K562 (cell line): ENCODE measurements around the gene CCL4. TPM values are rescaled to one million over a fixed set of nuclear protein-coding genes. Genes with fewer than 3 reads are reported as not detected.
A peak's percentile ranks its signal among the peaks of the same experiment; 100 is the strongest.

Experiments
- CTCF ChIP-seq, 3 experiments: IDR thresholded peaks in 2 of 3; conservative IDR thresholded peaks in 1 of 3; 2 replicates each; pipeline ENCODE4 v1.5.1; 2011 to 2012; ENCODE audit warnings: low read length in 3 of 3, mild to moderate bottlenecking in 3 of 3, control low read depth in 2 of 3, improper control_type of control experiment in 1 of 3, inconsistent platforms in 1 of 3, low read depth in 1 of 3, mixed read lengths in 1 of 3, moderate library complexity in 1 of 3; ENCODE audit not compliant: insufficient read depth in 2 of 3
- KAT8 ChIP-seq: fragments of 450-650 bp; IDR thresholded peaks from 2 replicates; pipeline ENCODE4 v1.6.1; 2016; ENCODE audit warnings: low read depth, mild to moderate bottlenecking
- KLF16 ChIP-seq: IDR thresholded peaks from 2 replicates; pipeline ENCODE4 v1.6.1; 2016; ENCODE audit warnings: antibody characterized with exemption
- L3MBTL2 ChIP-seq: fragments of 450-650 bp; IDR thresholded peaks from 2 replicates; pipeline ENCODE4 v1.6.1; 2016; ENCODE audit warnings: mild to moderate bottlenecking, moderate library complexity
- POLR2AphosphoS5 ChIP-seq: IDR thresholded peaks from 2 replicates; pipeline ENCODE4 v1.6.1; 2011; ENCODE audit warnings: mild to moderate bottlenecking, low read depth, low read length, moderate library complexity; ENCODE audit not compliant: control insufficient read depth, insufficient read depth
- STAG1 ChIP-seq: sonication (generic); formaldehyde crosslinking; IDR thresholded peaks from 2 replicates; pipeline ENCODE4 v1.5.0; 2020; ENCODE audit warnings: missing genetic modification reagents, borderline replicate concordance
- STAT5B ChIP-seq: fragments of 250-450 bp; sonication (Bioruptor Pico); IDR thresholded peaks from 2 replicates; pipeline ENCODE4 v1.8.0; 2021; ENCODE audit warnings: mild to moderate bottlenecking, inconsistent platforms
- ZNF398 ChIP-seq: fragments of 250-450 bp; sonication (Bioruptor Pico); IDR thresholded peaks from 2 replicates; pipeline ENCODE4 v1.8.0; 2021; ENCODE audit warnings: moderate library complexity, mild to moderate bottlenecking, inconsistent platforms
- ZSCAN32 ChIP-seq: fragments of 450-650 bp; formaldehyde crosslinking; IDR thresholded peaks from 2 replicates; pipeline ENCODE4 v1.4.0; 2020; ENCODE audit warnings: mild to moderate bottlenecking, moderate library complexity
- polyA plus RNA-seq, 8 experiments: library from polyadenylated mRNA; depleted of rRNA in 4 of 8; stranded (reverse) in 5 of 8; unstranded in 3 of 8; fragments of >200 nt; fragmentation: Nextera tagmentation in 2 of 8; fragmentation: Illumina TruSeq in 1 of 8; extraction: Ambion mirVana in 2 of 8; extraction: Trizol in 1 of 8; gene quantifications; 2 replicates each; pipeline versions ENCODE4 v1.2.1 to v1.2.3, GENCODE V29; 2011 to 2014; ENCODE audit warnings: inconsistent platforms in 1 of 8, missing spikeins in 1 of 8
- total RNA-seq, 7 experiments: library from RNA; depleted of rRNA in 6 of 7; stranded (reverse); fragments of >200 nt in 6 of 7; fragmentation: Illumina TruSeq in 2 of 7; extraction: Trizol in 2 of 7; gene quantifications; 2 replicates each; pipeline versions ENCODE4 v1.2.1 to v1.2.3, GENCODE V29; 2011 to 2021; ENCODE audit warnings: low replicate concordance in 1 of 7
- TF ChIP-seq, protein P1 (sequence below), 2 experiments: fragments of 450-650 bp in 1 of 2; sonication (generic) in 1 of 2; formaldehyde crosslinking in 1 of 2; IDR thresholded peaks; 2 replicates each; pipeline versions ENCODE4 v1.7.1 to v1.9.0; 2016 to 2022; ENCODE audit warnings: inconsistent platforms in 1 of 2, mild to moderate bottlenecking in 1 of 2, missing genetic modification reagents in 1 of 2
- TF ChIP-seq, protein P2 (sequence below): fragments of 450-650 bp; IDR thresholded peaks from 2 replicates; pipeline ENCODE4 v1.6.1; 2016; ENCODE audit warnings: mild to moderate bottlenecking

CCL4 gene
- total and polyA plus RNA-seq, 9 of the 15 experiments (the other 6 are each of a cell fraction or from before 2014, with no cell fraction given) = 0.91 TPM; not detected in 8

GRCh38 chr17:36148559-36149295, 45.1 kb downstream of the CCL4 start (continued):
- TF ChIP-seq, protein P1, sequence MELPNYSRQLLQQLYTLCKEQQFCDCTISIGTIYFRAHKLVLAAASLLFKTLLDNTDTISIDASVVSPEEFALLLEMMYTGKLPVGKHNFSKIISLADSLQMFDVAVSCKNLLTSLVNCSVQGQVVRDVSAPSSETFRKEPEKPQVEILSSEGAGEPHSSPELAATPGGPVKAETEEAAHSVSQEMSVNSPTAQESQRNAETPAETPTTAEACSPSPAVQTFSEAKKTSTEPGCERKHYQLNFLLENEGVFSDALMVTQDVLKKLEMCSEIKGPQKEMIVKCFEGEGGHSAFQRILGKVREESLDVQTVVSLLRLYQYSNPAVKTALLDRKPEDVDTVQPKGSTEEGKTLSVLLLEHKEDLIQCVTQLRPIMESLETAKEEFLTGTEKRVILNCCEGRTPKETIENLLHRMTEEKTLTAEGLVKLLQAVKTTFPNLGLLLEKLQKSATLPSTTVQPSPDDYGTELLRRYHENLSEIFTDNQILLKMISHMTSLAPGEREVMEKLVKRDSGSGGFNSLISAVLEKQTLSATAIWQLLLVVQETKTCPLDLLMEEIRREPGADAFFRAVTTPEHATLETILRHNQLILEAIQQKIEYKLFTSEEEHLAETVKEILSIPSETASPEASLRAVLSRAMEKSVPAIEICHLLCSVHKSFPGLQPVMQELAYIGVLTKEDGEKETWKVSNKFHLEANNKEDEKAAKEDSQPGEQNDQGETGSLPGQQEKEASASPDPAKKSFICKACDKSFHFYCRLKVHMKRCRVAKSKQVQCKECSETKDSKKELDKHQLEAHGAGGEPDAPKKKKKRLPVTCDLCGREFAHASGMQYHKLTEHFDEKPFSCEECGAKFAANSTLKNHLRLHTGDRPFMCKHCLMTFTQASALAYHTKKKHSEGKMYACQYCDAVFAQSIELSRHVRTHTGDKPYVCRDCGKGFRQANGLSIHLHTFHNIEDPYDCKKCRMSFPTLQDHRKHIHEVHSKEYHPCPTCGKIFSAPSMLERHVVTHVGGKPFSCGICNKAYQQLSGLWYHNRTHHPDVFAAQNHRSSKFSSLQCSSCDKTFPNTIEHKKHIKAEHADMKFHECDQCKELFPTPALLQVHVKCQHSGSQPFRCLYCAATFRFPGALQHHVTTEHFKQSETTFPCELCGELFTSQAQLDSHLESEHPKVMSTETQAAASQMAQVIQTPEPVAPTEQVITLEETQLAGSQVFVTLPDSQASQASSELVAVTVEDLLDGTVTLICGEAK (IDR thresholded peaks at IDR 0.05) = peak; percentile 37; the same call in 1 of the 2 replicates
- TF ChIP-seq, protein P1 (CRISPR knock-in tag; IDR thresholded peaks at IDR 0.05) = no peak
- no peak for TF ChIP-seq KAT8
- no peak for TF ChIP-seq ZNF398 (CRISPR knock-in tag)
- no peak for TF ChIP-seq POLR2AphosphoS5
- peak; percentile 11; the same call in 1 of the 2 replicates for TF ChIP-seq STAG1 (CRISPR knock-in tag)
- TF ChIP-seq ZSCAN32 = no peak
- peak; percentile 19; the same call in 1 of the 2 replicates for TF ChIP-seq KLF16
- TF ChIP-seq L3MBTL2 = no peak
- no peak for TF ChIP-seq STAT5B (CRISPR knock-in tag)
- TF ChIP-seq, protein P2, sequence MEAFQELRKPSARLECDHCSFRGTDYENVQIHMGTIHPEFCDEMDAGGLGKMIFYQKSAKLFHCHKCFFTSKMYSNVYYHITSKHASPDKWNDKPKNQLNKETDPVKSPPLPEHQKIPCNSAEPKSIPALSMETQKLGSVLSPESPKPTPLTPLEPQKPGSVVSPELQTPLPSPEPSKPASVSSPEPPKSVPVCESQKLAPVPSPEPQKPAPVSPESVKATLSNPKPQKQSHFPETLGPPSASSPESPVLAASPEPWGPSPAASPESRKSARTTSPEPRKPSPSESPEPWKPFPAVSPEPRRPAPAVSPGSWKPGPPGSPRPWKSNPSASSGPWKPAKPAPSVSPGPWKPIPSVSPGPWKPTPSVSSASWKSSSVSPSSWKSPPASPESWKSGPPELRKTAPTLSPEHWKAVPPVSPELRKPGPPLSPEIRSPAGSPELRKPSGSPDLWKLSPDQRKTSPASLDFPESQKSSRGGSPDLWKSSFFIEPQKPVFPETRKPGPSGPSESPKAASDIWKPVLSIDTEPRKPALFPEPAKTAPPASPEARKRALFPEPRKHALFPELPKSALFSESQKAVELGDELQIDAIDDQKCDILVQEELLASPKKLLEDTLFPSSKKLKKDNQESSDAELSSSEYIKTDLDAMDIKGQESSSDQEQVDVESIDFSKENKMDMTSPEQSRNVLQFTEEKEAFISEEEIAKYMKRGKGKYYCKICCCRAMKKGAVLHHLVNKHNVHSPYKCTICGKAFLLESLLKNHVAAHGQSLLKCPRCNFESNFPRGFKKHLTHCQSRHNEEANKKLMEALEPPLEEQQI = no peak
- TF ChIP-seq CTCF (IDR thresholded peaks at IDR 0.05 in 2 of 3, conservative IDR thresholded peaks at IDR 0.05 in 1 of 3; ENCODE audit: insufficient read depth in 2 of 3, low read depth in 1 of 3, low read length in 3 of 3) = peak; percentile 93 to 97 (median 97)
